Activated CD4-positive, alpha-beta T cell treated with anti-CD3 and anti-CD28 coated beads, Interleukin-2, amount 50 U/mL, for 16 hours (primary cell): Measurements from ENCODE around the gene ACAN.
A peak's percentile ranks its signal among the peaks of the same experiment; 100 is the strongest.

Experiments
- DNase-seq: peaks from one replicate; pipeline ENCODE4 v3.0.0-alpha.2; 2020

ACAN gene

DNA sequence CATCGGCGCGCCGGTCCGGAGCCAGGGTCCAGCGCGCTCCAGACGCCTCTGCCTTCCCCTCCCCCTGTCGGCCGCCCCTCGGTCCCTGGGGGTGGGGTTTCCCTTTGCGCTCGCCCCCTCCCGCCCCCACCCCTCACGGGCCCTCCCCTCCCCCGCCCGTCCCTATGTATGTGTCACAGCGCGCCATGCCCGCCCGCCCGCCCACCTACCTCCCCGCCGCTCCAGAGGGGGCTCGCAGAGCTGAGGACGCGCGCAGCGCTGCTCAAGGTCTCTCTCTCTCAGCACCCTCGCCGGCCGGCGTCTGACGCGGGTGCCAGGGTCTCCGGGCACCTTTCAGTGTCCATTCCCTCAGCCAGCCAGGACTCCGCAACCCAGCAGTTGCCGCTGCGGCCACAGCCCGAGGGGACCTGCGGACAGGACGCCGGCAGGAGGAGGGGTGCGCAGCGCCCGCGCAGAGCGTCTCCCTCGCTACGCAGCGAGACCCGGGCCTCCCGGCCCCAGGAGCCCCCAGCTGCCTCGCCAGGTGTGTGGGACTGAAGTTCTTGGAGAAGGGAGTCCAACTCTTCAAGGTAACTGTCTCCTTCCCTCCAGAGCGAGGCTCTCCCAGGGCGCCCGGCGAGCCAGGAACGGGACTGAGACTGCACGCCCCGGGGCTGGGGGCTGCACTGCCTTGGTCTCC, at the start of gene ACAN:
ACAN (plus strand) TSS at position 196 of the 679 bp plus-strand sequence. CDS start 32,771 bp downstream, outside the sequence.
- no peak for DNase-seq

- DNase-seq: no peak
Observed at GRCh38 chr15:88756521-88756920, 46.7 kb upstream of the ACAN start.

- DNase-seq: no peak
Observed at GRCh38 chr15:88756921-88757320, 46.3 kb upstream of the ACAN start.

DNA sequence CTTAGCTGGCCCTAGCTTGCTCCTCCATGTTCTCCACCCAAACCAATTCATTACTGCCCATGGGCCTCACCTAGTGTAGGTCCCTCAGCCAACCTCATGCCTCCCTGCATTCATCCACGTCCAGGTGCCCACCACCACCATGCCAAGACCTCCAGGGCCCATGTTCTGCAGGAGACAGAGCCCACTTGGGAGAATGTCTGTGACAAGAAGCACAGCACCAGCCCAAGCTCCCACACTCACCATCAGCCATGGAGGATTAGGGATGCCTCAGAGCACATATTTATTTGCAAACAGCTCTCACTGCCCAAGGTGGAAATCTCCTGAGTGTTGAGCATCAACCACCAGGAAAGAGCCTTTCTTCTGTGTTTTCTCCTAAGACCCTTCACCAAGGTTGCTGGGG, 43.4 kb upstream of the ACAN start:
- no peak for DNase-seq

DNA sequence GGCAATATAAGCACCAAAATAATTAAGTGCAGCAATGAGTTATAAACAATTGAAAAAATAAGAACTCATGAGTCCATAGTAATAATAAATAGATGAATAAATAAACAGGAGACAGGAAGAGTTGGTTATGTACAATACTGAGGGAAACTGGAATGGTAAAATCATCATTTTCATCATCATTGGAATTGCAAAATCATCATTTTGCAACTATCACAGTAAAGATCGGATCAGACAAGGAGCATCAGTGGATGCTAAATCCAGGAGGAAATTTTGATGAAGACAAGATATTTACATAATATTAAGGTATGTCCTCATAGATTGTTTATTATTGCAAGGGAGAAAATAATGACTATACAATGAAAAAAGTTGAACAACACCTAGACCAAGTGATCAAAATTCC, 38.8 kb upstream of the ACAN start:
- DNase-seq: no peak

DNA sequence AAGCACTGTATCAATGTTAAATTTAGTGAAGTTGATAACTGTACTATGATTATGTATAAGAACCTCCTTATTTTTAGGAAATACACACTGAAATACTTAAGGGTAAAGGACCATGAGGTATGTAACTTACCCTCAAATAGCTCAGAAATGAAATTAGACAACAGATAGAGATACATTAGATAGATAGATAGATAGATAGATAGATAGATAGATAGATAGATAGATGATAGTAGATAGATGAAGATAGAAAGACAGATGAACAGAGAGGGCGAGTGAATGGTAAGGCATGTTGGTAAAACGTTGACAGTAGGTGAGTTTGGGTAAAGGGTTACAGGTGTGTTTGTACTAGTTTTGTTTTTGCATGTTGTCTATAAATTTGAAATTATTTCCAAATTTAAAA, 38.0 kb upstream of the ACAN start:
- DNase-seq: no peak

DNA sequence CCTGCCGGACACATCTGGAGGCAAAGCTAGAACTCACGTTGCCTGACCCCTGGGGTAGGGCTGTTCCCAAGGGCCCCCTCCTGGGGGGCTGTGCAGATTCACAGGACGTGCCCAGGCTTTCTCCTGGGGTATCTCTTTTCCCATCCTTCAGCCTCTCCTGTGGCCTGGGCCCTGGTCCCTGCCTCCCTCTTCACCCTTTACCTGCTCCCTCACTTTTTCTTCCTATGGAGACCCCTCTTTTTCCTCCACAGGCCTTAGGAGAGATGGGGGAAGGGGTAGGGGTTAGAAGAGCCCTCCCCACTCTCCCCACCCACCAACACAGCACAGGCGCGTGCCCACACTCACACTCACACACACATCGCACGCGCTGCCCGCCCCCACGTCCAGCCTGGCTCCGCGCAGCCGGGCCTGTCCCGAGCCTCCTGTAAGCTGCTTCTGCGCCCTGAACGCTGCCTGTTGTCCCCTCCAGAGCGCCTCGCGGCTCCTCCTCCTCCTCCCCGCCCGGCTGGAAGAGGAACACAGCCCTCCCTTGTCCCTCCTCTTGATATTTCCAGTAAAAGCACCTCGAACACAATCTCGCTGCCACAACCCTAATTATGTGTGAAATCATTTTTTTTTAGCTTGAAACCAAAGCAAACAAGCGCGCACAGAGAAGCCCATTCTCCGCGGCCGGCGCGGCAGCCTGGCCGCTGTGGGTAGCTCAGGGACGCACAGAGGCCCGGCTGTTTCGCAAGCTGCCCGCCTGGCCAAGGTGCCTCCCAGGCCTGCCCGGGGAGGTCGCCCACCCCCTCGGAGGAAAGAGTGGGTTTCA, 33.9 kb upstream of the ACAN start:
- no peak for DNase-seq

DNA sequence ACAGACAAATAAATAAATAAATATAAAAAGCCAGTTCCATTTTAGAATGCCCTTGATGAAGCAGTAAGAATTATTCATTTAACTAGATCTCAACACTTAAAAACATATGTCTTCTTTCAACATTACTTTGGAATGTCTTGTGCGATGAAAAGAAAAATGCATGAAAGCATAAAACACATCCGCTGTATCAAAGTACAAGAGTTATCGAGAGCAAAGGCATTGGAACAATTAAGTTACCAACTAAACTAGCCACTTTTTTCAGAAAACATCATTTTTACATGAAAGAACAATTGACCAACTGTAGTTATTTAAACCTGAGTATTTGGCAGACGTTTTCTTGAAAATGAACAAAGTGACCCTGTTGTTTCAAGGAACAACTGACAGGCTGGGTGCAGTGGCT, 27.5 kb upstream of the ACAN start:
- DNase-seq: no peak

DNA sequence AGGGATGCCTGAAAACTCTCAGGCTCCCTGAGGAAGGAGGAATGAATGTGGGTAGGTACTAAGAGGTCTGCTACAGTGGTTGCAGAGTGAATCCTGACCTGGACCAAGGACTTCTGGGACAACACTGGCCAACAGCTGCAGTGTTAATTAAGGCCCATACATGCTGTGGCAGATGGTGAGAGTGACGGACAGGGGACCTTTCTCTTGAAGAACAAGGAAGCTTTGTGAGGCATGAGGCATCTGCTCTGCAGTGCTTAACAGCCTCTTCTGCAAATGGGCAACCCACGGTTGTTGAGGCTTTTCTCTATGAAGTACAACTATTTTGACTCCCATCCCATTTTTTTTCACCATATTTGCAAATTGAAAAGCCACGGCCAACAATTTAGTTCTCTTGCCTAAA, 26.6 kb upstream of the ACAN start:
- no peak for DNase-seq

DNA sequence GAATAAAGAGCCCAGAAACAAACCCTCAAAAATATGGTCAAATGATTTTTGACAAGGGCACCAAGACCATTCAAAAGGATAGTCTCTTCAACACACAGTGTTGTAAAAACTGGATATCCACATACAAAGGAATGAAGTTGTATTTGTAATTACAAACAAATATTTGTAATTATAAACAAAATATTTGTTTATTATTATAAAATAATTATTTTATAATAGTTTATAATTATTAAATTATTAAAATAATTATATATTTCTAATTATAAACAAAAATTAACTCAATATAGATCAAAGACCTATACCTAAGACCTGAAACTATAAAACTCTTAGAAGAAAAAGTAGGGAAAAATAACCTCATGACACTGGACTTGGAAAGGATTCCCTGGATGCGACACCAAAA, 23.3 kb upstream of the ACAN start:
- DNase-seq: no peak

GRCh38 chr15:88782465-88782864, 20.8 kb upstream of the ACAN start:
- no peak for DNase-seq

DNA sequence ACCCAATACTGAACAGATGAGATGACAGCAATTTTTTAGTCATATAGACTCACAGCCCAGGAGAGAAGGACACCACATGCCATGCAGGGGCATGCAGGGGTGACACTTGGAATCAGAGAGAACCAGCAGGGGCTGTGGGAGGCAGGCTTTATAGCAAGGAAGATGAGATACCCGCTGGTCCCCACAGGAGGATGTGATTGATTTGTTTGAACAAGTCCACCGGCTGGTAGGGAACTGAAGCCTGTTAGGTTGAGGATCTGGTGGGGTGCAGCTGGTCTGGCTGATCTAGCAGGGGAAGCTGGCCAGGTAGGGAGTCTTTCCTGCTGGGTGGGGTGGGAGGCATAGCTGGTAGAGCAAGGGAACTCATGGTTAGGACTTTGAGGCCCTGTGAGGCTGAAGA, 18.0 kb upstream of the ACAN start:
- DNase-seq: no peak

- DNase-seq: no peak
Observed at GRCh38 chr15:88788036-88788435, 15.2 kb upstream of the ACAN start.

DNA sequence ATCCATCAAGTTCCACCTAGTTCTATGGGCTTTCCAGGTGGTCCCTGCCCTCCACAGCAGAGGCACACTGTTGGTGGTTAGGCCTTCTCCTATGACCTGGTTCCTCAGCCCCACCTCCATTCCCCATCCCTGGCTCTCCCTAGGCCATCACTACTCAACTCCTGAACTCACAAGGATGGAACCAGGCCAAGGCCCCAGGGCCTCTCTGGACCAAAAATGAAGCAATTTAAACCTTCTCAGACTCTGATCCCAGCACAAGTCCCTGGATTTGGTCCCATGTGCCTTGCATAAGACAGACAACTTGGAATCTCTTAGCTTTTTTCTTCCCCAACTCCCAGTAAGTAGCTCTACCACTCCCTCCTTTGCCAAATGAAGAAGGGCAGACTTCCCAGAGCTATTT, 14.4 kb upstream of the ACAN start:
- DNase-seq: no peak

DNA sequence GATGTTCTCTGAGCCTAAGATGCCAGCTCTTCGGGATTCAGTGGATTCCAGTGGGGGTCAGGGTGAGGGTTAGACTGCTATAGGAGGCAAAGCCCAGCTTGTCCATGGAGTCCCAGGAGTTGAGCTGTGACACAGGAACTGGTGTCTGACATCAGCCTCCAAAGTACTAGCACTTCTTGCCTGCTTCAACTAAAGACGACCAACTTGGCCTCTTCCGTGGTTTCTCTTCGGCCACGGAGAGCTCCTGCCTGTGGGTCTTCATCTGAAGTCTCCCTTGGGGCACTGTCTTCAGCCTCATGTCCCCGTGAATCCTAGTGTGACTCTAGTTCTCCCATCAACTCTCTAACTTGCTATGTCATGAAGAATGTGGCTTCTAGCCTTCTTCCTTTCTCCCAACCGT, 12.8 kb upstream of the ACAN start:
- no peak for DNase-seq

DNA sequence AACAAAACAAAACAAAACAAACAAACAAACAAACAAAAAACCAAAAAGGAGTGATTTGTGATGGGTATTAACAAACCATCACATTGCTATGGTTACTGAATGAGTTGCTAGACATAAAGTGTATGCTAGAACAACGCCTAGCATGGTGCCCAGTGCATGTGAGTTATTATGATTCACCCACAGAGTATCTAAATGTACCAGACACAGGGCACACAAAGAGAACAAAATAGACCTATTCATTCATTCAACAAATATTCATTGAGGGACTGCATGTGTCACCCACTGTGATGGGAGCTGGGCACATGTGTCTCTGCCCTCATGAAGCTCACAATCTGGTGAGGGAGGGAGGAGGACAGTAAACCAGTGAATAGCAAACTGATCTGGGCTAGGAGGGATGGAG, 11.6 kb upstream of the ACAN start:
- no peak for DNase-seq

DNA sequence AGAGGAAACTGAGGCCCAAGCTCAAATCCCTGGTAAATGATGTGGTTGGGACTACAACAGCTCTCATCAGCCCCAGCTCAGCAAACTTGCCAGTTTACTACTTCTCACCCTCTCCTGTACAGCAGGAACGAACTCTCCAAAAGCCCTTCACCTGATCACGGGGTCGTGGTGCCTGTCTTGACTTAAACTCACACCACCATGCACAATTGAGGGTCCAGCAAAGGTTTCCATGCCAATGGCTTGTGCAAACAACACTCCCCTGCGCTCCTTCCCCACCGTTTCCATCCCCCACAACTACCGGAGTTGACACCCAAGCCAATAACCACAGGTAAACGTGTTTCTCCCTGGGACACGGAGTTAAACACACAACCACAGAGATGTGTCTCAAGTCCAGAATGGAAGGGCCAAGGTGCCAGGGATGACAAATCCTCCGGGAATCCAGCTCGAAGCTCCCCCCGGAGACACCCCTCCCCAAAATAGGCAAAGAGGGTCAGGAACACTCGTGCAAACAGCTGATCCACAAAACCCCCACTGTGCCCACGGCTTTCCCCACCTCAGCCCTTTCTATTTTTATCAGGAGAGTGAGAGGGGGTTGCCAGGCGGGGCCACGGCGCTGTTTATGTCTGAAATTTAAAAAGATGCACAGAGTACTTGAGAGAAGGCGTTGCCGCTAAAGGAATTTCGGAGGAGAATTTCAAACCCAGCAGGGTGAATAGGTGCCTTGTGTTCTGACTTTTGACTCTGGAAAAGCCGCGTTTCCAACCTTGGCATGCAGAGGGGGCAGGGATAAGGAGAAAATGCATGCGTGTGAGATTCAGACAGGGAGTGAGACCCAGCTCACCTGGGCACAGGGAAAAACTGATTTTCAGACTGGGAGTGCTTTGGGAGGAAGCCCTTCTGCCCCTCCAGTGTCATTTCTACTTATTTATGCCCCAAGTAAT, 10.6 kb upstream of the ACAN start:
- no peak for DNase-seq

- no peak for DNase-seq
Observed at GRCh38 chr15:88794001-88794400, 9.2 kb upstream of the ACAN start.

- DNase-seq: no peak
Observed at GRCh38 chr15:88797663-88798339, 5.4 kb upstream of the ACAN start.

DNA sequence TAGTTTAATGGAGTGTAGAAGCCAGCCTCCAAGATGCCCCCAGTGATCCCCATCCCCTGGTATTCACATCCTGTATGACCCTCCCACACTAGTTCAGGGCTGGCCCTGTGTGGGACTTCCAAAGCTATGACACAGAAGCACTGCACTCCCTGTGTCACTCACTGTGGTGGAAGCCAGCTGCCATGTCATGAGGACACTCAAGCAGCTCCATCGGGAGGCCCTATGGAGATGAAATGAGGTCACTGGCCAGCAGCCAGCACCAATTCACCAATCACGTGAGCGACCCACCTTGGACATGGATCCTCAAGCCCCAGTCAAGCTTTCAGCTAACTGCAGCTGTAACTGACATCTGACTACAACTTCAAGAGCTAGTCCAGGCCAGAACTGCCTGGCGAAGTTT, 3.9 kb upstream of the ACAN start:
- DNase-seq: no peak

- DNase-seq: peak; percentile 11
Observed at GRCh38 chr15:88800026-88800425, 3.2 kb upstream of the ACAN start.

DNA sequence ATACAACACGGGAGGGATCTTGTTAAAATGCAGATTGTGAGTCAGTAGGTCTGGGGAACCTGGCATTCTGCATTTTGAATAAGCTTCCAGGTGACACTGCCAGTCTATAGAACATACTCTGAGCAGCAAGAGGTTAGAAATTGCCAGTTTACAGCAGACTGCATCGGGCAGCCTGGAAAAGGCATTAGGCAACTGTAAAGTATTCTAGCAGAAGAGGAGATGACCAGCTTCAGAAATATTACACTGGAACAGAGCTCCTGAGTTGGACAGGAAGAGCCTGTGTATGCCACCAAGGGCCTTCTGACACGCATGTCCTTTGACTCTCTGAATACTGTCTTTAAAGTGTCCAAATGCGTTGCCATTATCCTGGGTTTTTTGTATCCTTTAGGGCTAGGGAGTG, 2.5 kb upstream of the ACAN start:
- no peak for DNase-seq
